GM19452 (cell line): ENCODE results near the gene PLCL1.
A peak's percentile ranks its signal among the peaks of the same experiment; 100 is the strongest.

Experiments used
- ATAC-seq: cut with Tn5 transposase; IDR thresholded peaks from one replicate; pipeline ENCODE4 v1.9.1; 2021; ENCODE audit not compliant: unreplicated experiment

The PLCL1 gene

DNA sequence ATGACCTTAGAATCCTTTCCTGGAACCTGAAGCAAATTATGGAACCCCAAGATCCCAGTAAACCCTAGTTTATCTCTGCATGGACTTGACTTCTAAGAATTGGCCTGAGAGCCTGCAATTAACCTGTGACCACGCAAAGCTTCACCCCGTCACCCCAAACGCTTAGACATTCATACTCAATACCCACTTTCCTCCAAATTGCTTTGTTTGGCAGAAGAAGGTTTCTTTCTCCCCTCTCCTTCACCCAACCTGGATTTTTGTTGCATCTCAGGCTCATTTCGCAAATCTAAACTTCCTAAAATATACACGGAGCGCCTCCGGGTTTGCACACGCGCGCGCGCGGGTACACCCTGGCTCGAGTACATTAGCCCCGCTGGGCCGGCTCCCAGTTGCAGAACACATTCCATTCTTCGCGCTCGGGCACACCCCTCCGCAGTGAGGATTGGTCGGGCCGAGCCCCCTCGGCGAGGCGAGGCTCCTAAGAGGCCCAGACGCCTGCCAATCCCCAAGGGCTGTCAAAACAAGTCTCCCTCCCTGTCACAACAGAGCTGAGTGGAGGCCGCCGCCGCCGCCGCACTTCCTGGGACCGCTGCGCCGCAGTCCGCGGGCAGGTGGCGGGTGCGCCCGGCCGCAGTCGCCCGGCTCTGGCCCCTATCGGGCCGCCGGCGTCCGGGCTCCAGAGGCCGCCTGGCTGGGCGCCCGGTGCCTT, at the start of gene PLCL1:
Gene PLCL1, plus strand, starts transcription at position 545 of the 709 bp plus-strand sequence.
- peak; percentile 100 for ATAC-seq

DNA sequence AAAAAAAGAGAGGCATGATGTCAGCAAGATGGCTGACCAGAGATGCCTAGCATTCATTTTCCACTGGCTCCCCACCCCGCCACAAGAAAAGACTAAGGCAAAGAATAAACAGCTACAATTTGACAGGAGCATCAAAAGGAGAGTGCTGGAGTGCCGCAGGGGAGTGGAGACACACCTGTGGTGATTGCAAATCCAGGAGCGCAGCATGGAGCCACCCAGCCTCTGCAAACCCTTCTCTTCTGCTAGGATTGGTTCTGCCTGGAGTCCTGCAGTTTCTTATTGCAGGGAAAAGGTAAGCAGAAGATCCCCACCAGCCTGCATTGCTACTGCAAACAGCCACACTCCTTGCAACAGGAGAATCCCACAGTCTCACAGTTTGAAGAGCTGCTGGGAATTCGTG, 45.4 kb upstream of the PLCL1 start:
- no peak for ATAC-seq

DNA sequence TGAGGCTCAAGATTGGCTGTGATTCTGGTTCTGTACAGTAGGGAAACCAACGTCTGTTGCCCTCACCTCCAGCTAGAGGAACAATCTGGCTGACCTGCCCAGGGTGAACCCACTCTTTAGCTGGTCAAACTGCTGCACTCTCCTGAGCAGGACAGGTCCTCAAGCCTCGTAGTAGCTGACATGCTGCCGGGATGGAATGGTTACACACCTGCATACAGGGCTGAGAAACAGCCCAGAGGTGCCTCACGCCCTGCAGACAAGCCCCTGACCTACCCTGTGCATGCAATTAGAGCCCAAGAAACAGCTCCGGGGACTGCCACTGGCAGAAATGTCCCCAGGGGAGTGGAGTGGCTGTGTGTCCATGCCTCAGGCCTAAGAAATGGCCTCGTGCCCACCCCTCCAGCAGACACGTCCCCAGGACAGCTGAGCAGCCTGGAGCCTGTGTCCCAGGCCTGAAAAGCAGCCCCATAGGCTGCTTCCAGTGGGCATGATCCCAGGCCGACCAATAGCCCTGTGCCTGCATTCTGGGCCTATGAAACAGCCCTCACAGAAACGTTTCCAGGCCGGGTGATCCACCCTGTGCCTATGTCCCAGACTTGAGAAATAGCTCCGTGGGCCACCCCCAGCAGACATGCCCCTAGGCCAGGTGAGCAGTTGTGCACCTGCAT, 44.6 kb upstream of the PLCL1 start:
- ATAC-seq, result no peak

DNA sequence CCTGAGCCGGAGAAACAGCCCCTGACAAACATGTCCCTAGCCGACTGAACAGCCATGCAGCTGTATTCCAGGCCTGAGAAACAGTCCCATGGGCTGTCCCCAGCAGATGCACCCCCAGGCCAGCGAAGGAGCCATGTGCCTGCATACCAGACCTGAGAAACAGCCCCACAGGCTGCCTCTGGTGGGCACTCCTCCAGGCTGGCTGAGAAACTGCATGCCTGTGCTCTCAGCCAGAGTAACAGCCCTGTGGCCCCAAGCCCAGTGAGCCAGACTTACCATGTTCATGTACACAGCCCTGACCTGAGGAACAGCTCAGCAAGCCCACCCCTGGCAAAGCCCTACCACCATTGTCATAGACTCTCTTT, 44.1 kb upstream of the PLCL1 start:
- no peak for ATAC-seq

DNA sequence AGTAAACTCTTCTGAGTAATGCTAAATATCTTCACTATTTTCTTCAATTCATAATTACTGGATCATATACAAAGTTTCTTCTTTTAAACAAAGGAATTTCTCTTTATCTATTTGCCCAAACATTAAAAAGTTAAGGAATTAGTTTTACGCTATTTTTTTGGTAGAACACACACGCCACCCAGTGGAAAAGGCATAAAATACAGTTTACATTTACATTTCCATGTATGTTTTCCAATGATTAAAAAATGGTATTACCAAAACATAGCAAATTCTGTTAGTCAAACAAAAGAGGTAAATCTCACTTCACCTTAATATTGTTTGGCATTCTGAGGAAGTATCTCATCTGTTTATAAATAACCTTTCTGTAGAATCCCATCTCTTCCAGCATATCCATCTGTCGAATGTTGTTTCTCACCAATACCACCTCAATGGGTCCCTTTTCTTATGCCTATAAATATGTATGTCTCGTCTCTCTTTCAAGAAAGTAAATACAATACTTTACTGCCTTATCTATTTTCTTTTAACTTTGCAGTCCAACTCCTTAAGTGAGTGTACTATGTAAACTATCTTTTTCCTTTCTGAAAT, 26.5 kb upstream of the PLCL1 start:
- ATAC-seq, result no peak

DNA sequence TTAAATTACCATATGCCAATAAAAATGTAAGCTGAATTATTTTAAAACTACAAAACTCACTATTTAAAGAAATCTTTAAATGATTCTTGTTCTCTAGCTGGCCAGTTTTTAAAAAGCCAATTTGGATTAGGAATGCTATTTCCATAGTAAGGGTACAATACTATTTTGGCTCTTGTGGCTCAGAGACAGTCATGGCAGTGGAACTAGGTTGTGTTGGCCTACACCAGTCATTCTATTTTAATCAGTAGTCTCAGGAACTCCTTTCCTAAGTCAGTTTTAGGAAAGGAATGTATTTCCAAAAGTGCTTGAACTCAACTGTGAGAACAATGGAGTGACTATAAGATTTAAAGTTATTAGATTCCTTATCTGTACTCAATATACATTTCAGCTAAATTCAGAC, 25.1 kb upstream of the PLCL1 start:
- no peak for ATAC-seq

DNA sequence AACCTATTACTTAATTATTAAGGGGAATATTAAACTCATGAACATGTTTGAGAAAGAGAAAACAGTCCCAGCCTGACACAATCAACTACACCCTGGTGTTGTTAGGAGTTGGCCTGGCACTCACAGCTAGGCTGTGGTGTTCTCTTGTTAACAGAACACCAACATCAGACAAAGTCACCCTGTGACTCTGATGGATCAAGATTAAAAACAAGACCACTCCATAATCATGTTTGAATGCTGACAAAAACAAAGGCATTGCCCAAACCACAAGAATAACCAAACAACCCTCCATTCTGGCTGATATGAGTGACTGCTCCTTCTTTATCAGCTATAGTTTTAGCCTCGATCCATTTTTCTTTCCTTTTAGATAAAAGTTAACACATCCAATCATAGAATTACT, 22.3 kb upstream of the PLCL1 start:
- ATAC-seq, result no peak

DNA sequence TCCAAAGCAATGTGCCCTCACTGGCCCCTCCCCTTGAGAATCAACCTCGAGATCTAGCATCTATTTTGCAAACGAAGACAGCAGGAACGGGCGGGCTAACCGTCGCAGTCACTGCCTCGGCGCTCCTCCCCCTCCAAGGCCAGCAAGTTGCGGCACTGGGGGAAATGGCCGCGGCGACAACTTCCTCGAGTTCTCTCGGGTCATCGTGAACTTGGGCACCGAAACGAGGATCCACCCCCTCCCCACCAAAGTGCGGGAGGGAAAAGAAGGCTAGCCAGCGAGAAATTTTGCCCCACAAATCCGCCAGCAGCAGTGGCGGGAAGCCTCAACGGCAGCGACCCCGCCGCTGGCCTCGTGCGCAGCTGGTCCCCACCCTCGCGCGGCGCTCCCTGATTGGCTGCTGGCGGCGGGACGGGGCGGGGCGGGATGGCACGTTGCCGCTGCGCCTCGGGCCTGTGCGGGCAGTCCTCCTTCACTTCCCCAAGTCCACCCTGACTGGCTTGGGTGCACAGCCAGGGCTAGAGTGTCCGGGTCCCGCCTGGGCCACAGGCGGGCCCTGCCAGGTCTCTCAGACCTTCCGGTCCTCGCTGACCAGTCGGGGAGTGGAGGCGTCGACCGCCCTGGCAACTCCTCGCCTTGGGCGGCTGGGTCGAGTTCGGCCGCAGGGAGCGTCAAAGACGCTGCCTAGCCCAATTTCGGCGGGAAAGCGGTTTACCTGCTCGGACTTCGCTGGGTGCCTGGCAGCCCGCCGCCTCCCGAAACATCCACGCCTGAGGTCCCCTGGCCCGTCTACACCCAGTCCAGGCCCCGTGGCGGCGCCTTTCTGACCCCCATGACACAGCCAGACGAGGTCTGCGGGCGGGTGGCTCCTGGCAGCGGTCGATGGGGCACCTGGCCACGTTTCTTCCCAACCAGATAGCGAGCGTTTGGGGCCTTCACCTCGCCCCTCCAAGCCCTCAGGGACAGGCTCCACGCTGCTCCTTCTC, 19.1 kb upstream of the PLCL1 start, which contains the start of gene BOLL:
Gene BOLL, minus strand, starts transcription at position 364 of the 986 bp plus-strand sequence. CDS start 3,469 bp downstream, outside the sequence.
- no peak for ATAC-seq

DNA sequence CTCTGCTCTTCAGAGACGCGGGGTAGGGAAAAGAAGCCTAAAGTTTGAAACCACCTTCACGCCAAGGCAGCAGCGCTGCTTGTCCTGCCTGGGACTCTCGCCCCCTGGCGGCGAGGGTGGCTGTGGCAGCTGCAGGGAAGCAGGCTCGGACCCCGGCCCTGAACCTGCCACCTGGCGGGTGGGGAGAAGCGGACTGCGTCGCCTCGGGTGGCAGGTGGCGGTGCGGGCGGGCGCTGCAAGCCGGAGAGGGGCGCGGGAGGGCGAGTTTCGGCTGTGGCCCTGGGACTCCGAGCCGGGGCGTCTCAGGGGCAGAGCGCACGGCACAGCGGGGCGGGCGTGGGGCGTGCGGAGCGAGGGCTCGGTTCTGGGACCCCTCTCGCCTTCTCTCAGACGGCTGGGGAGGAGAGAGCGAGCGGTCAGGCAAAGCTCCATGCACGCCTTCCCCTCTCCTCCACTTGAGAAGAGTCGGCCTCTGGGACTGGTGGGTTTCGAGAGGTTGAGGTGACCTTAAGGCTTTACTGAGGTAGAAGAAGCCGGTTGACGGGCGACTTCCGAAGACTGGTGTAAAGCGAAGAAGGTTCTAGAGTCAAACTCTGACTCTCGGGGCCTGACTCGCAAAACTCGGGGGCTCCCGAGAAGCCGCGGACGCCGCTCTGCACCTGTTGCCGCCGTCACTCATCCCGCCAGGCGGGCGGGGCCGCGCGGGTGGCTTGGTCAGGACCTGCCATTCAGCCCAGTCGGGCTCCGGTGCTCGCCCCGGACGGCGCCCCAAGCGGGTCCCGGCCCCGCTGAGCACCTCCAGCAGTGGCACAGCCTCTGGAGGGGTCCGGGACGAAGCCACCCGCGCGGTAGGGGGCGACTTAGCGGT, 18.1 kb upstream of the PLCL1 start:
- peak; percentile 84 for ATAC-seq

DNA sequence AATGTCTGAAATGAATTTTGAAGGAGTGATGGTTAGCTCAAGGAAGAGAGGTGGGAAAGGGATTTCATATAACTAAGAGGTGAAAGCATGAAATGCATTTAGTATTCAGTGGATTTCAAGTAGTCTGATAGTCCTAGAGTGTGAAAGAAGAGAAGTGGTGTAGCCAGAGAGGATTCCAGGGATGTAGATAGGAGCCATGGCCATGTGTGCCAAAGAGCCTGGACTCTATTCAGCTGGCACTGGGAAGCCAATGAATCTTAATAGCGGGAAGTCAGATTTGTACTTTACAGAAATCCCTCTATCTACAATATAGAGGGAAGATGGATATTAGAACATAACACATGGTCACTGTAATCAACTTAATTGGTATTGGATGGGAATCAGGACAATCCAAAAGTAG, 10.9 kb upstream of the PLCL1 start:
- ATAC-seq, result no peak

DNA sequence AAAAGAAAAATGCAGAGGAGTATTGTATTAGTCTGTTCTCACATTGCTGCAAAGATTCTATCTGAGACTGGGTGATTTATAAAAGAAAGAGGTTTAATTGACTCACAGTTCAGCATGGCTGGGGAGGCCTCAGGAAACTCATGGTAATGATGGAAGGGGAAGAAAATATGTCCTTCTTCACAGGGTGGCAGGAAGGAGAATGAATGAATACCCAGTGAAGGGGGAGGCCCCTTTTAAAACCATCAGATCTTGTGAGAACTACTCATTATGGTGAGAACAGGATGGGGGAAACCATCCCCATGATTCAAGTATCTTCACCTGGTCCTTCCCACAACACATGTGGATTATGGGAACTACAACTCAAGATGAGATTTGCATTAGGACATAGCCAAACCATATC, 9.1 kb upstream of the PLCL1 start:
- no peak for ATAC-seq

DNA sequence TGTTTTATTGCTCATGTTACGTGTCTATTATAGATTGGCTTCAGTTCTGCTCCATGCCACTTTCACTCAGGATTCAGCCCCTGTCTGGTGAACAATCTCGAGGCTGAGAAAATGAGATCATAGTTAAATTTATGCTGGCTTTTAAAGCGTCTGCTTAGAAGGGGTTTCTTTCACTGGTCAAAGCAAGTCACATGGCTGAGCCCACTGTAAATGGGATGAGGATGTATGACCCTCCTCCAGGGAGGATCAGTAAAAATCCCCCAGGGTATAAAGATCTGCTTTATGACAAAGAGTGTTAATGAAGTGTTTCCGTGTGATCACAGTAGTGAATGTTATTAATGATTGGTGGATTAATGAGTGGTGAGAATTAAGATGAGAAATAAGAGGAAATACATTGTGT, 6.2 kb upstream of the PLCL1 start:
- no peak for ATAC-seq

DNA sequence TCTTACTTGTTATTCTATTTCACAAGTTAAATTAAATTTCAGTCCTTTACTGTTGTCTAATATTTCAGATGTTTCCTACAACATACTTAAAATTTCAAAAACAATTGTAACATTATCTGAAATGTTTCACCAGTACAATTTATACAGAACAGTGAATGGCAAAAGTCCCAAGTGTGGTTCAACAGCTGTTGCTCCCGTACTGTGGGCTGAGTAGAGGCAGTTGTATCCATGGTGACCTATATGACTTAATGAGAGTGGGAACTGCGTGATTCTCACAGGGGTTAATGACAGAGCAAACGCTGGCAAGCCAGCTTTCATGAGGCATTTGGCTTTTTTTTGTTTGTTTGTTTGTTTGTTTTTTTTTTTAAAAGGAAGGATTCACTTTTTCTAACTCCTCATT, 5.3 kb upstream of the PLCL1 start:
- no peak for ATAC-seq

DNA sequence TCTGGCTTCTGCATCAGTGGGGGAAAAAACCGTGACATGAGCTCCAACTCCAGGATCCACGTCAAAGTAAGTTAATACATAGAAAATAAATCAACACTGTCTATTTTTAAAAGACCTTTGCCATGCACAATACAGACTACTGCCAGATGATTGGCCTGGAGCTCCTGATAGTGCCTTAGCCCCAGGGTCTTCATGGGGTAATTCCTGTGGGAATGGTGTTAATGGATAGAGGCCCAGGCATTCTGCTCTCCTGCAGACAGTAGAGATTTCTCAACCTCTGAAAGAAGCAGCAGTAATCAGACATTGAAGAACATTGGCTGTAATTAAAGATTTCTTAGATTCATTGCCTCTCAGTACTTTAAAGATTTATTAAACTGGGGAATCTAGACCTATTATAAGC, 4.3 kb upstream of the PLCL1 start:
- ATAC-seq, result no peak

DNA sequence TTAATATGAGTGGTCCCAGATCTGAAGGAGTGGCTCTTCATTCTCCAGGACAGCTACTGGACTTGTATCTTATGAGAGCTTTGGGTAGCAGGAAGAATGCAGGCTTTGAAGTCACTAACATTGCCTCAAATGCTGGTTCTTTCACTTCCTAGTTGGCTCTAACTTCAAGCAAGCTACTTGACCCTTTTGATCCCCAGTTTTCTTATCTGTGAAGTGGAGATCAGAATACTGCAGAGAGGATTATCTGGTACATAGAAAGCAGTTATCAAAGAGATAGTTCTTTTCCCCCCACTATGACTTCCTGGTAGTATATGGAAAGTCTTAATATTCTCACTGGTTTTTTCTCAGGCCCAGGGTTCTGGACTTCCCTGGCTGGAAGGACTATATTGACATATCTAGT, 3.4 kb upstream of the PLCL1 start:
- no peak for ATAC-seq

DNA sequence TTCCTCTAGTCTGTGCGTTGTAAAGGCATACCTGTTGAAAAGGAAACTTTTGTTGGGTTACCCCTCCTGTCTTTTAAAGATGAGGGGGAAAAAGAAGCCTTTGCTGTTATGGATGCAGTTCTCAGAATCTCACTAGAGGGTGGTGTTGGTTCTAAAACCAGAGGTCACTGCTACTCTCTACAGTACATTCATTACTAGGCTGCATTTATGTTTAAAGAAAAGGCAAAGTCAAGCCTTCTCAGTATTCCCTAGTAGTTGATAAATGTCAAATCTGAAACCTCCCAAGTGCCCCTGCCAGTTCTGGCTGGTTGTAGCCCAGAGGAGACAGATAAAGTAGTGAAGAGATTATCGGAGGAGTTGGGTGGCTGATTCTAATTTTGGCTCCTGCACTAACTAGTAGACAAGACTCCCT, 1.4 kb upstream of the PLCL1 start:
- peak; percentile 30 for ATAC-seq

DNA sequence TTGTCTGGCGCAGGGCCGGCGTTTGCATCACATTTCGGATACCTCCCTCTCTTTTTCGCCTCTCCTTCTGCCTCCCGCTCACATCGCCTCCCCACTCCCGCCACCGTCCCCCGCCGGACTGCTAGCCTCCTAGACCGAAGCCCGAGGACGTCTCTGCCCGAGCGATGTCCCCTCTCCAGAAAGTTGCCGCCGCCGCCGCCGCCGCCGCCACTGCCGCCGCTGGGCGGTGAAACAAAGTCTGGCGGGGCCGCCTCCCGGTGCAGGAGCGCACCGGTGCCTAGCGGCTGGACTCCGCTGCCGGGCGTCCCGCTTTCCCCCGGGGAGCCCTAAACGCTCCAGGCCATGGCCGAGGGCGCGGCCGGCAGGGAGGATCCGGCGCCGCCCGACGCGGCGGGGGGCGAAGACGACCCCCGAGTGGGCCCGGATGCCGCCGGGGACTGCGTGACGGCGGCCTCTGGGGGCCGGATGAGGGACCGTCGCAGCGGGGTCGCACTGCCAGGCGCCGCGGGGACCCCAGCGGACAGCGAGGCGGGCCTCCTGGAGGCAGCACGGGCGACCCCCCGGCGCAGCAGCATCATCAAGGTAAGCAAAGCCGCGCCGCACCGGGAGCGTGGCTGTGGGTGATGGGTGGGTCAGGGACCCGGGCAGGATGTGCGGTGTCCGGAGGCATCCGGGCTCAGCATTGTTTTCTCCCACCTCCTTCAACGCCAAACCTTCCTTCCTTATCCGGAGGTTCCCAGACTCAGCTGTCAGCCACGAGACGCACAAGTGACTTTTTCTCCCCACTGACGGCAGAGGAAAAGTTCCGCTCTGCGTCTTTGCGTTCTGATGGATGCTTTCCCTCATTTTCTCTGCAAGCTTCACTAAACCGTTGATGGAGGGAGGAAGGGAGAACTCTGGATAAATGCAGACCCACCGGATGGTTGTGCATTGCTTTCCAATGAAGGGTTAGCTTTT, 643 bp downstream of the PLCL1 start:
- ATAC-seq, result peak; percentile 33

DNA sequence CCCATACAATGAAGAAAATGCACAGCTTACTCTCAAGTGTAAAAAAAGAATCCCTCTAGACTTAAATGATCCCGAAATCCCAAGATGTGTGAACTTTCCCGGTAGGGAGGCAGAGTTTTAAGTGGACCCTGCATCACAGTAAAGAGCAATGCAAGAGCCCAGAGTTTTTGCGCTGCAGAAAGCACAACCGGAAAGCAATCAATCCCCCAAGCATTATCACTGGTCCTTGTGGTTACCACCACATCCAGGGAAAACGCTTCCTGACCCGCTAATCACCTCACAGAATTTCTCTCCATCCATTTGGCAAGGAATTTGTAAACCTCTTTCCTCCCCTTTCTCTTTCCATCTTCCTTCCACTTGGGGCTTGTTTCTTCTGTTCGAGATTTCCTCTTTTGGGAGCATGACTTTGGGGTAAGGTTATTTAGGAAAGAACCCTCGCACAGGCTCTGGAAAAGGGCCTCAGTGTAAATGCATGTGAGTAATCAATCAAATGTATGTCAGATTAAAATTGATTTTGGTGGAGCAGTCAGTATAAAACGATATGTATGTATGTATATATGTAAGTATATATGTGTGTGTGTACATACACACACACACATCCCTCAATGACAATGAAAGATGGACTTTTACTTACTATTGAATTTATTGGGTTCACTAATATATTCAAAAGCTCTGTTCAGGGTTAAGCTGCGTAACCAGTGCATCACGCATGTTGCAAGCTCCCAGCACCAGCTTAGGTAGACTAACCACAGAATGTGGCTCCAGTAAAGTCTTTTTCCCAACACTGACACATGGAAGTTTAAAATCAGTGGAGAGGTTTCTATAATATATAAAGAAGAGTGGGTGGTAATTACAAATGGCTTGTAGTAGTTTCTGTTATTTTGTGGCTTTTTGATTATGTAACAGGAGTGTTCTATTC, 1.6 kb downstream of the PLCL1 start:
- no peak for ATAC-seq
